Measurements from ENCODE around the gene SAMD8.

The SAMD8 gene

GRCh38 chr10:75086278-75086934 is 25.1 kb upstream of the SAMD8 start:
- Histone ChIP-seq H3K9ac (ENCODE audit: low read length in 2 of 2) (no peak overlapping the region), H3K9me3 (ENCODE audit: control insufficient read depth in 2 of 2, low read length in 2 of 2) (peaks cover 3 to 7% of the 10 kb centered on the region in 2 donors), H3K4me1 (ENCODE audit: control insufficient read depth, insufficient read depth, low read length) (no peaks in the 10 kb centered on the region), H3K27ac (ENCODE audit: low read length) (no peak overlapping the region), H3K36me3 (ENCODE audit: control insufficient read depth in 2 of 2, insufficient read depth in 2 of 2, low read length in 2 of 2) (no peaks in the 10 kb centered on the region), H3K27me3 (ENCODE audit: control insufficient read depth in 1 of 2, insufficient read depth in 2 of 2, low read length in 2 of 2) (no peaks in the 10 kb centered on the region), H3K4me3 (ENCODE audit: low read length in 2 of 2) (no peak overlapping the region)

- H3K9me3 ChIP-seq (ENCODE audit: control insufficient read depth in 2 of 2, low read length in 2 of 2): no peaks in the 10 kb centered on the region
- no peak overlapping the region for H3K9ac ChIP-seq (ENCODE audit: low read length in 2 of 2)
- no peaks in the 10 kb centered on the region for H3K36me3 ChIP-seq (ENCODE audit: control insufficient read depth in 2 of 2, insufficient read depth in 2 of 2, low read length in 2 of 2)
- H3K4me1 ChIP-seq (ENCODE audit: control insufficient read depth, insufficient read depth, low read length): no peaks in the 10 kb centered on the region
- no peak overlapping the region for H3K27ac ChIP-seq (ENCODE audit: low read length)
- no peaks in the 10 kb centered on the region for H3K27me3 ChIP-seq (ENCODE audit: control insufficient read depth in 1 of 2, insufficient read depth in 2 of 2, low read length in 2 of 2)
- no peak overlapping the region for H3K4me3 ChIP-seq (ENCODE audit: low read length in 2 of 2)
These were observed 22.8 kb upstream of the SAMD8 start for GRCh38 chr10:75088640-75089039.

GRCh38 chr10:75089634-75090033 is 21.8 kb upstream of the SAMD8 start:
- no peak overlapping the region for H3K27ac ChIP-seq (ENCODE audit: low read length)
- H3K4me1 ChIP-seq (ENCODE audit: control insufficient read depth, insufficient read depth, low read length): no peaks in the 10 kb centered on the region
- H3K9me3 ChIP-seq (ENCODE audit: control insufficient read depth in 2 of 2, low read length in 2 of 2): no peaks in the 10 kb centered on the region
- H3K4me3 ChIP-seq (ENCODE audit: low read length in 2 of 2): no peak overlapping the region
- H3K36me3 ChIP-seq (ENCODE audit: control insufficient read depth in 2 of 2, insufficient read depth in 2 of 2, low read length in 2 of 2): no peaks in the 10 kb centered on the region
- no peak overlapping the region for H3K9ac ChIP-seq (ENCODE audit: low read length in 2 of 2)
- H3K27me3 ChIP-seq (ENCODE audit: control insufficient read depth in 1 of 2, insufficient read depth in 2 of 2, low read length in 2 of 2): no peaks in the 10 kb centered on the region

GRCh38 chr10:75091146-75091545 is 20.3 kb upstream of the SAMD8 start:
- no peaks in the 10 kb centered on the region for H3K36me3 ChIP-seq (ENCODE audit: control insufficient read depth in 2 of 2, insufficient read depth in 2 of 2, low read length in 2 of 2)
- no peaks in the 10 kb centered on the region for H3K27me3 ChIP-seq (ENCODE audit: control insufficient read depth in 1 of 2, insufficient read depth in 2 of 2, low read length in 2 of 2)
- H3K4me1 ChIP-seq (ENCODE audit: control insufficient read depth, insufficient read depth, low read length): no peaks in the 10 kb centered on the region
- no peak overlapping the region for H3K27ac ChIP-seq (ENCODE audit: low read length)
- H3K9me3 ChIP-seq (ENCODE audit: control insufficient read depth in 2 of 2, low read length in 2 of 2): no peaks in the 10 kb centered on the region
- no peak overlapping the region for H3K9ac ChIP-seq (ENCODE audit: low read length in 2 of 2)
- no peak overlapping the region for H3K4me3 ChIP-seq (ENCODE audit: low read length in 2 of 2)

GRCh38 chr10:75094465-75094864 is 17.0 kb upstream of the SAMD8 start:
- Histone ChIP-seq H3K27me3 (ENCODE audit: control insufficient read depth in 1 of 2, insufficient read depth in 2 of 2, low read length in 2 of 2) (no peaks in the 10 kb centered on the region), H3K27ac (ENCODE audit: low read length) (no peak overlapping the region), H3K4me3 (ENCODE audit: low read length in 2 of 2) (no peak overlapping the region), H3K9ac (ENCODE audit: low read length in 2 of 2) (no peak overlapping the region), H3K4me1 (ENCODE audit: control insufficient read depth, insufficient read depth, low read length) (no peaks in the 10 kb centered on the region), H3K36me3 (ENCODE audit: control insufficient read depth in 2 of 2, insufficient read depth in 2 of 2, low read length in 2 of 2) (no peaks in the 10 kb centered on the region), H3K9me3 (ENCODE audit: control insufficient read depth in 2 of 2, low read length in 2 of 2) (no peaks in the 10 kb centered on the region)

- Histone ChIP-seq H3K4me1 (ENCODE audit: control insufficient read depth, insufficient read depth, low read length) (peaks cover 4% of the 10 kb centered on the region), H3K9me3 (ENCODE audit: control insufficient read depth in 2 of 2, low read length in 2 of 2) (no peaks in the 10 kb centered on the region), H3K4me3 (ENCODE audit: low read length in 2 of 2) (no peak overlapping the region), H3K9ac (ENCODE audit: low read length in 2 of 2) (no peak overlapping the region), H3K27ac (ENCODE audit: low read length) (no peak overlapping the region), H3K36me3 (ENCODE audit: control insufficient read depth in 2 of 2, insufficient read depth in 2 of 2, low read length in 2 of 2) (no peaks in the 10 kb centered on the region), H3K27me3 (ENCODE audit: control insufficient read depth in 1 of 2, insufficient read depth in 2 of 2, low read length in 2 of 2) (no peaks in the 10 kb centered on the region)
These were observed 15.8 kb upstream of the SAMD8 start for GRCh38 chr10:75095631-75096030.

- Histone ChIP-seq H3K36me3 (ENCODE audit: control insufficient read depth in 2 of 2, insufficient read depth in 2 of 2, low read length in 2 of 2) (no peaks in the 10 kb centered on the region), H3K27ac (ENCODE audit: low read length) (no peak overlapping the region), H3K4me1 (ENCODE audit: control insufficient read depth, insufficient read depth, low read length) (peaks cover 4% of the 10 kb centered on the region), H3K4me3 (ENCODE audit: low read length in 2 of 2) (no peak overlapping the region), H3K9ac (ENCODE audit: low read length in 2 of 2) (no peak overlapping the region), H3K9me3 (ENCODE audit: control insufficient read depth in 2 of 2, low read length in 2 of 2) (no peaks in the 10 kb centered on the region), H3K27me3 (ENCODE audit: control insufficient read depth in 1 of 2, insufficient read depth in 2 of 2, low read length in 2 of 2) (no peaks in the 10 kb centered on the region)
These were observed 14.7 kb upstream of the SAMD8 start for GRCh38 chr10:75096749-75097148.

- Histone ChIP-seq H3K9me3 (ENCODE audit: control insufficient read depth in 2 of 2, low read length in 2 of 2) (no peaks in the 10 kb centered on the region), H3K4me1 (ENCODE audit: control insufficient read depth, insufficient read depth, low read length) (peaks cover 4% of the 10 kb centered on the region), H3K27ac (ENCODE audit: low read length) (no peak overlapping the region), H3K4me3 (ENCODE audit: low read length in 2 of 2) (no peak overlapping the region), H3K27me3 (ENCODE audit: control insufficient read depth in 1 of 2, insufficient read depth in 2 of 2, low read length in 2 of 2) (no peaks in the 10 kb centered on the region), H3K9ac (ENCODE audit: low read length in 2 of 2) (no peak overlapping the region), H3K36me3 (ENCODE audit: control insufficient read depth in 2 of 2, insufficient read depth in 2 of 2, low read length in 2 of 2) (no peaks in the 10 kb centered on the region)
These were observed 13.7 kb upstream of the SAMD8 start for GRCh38 chr10:75097666-75098285.

GRCh38 chr10:75098902-75099673 is 12.4 kb upstream of the SAMD8 start:
- H3K4me1 ChIP-seq (ENCODE audit: control insufficient read depth, insufficient read depth, low read length): peaks cover 4% of the 10 kb centered on the region
- H3K9ac ChIP-seq (ENCODE audit: low read length in 2 of 2): no peak overlapping the region

GRCh38 chr10:75099952-75100763 is 11.3 kb upstream of the SAMD8 start:
- H3K9ac ChIP-seq (ENCODE audit: low read length in 2 of 2): no peak overlapping the region
- H3K9me3 ChIP-seq (ENCODE audit: control insufficient read depth in 2 of 2, low read length in 2 of 2): no peaks in the 10 kb centered on the region
- H3K27ac ChIP-seq (ENCODE audit: low read length): no peak overlapping the region
- H3K4me1 ChIP-seq (ENCODE audit: control insufficient read depth, insufficient read depth, low read length): peaks cover 4% of the 10 kb centered on the region
- H3K4me3 ChIP-seq (ENCODE audit: low read length in 2 of 2): no peak overlapping the region
- no peaks in the 10 kb centered on the region for H3K27me3 ChIP-seq (ENCODE audit: control insufficient read depth in 1 of 2, insufficient read depth in 2 of 2, low read length in 2 of 2)
- H3K36me3 ChIP-seq (ENCODE audit: control insufficient read depth in 2 of 2, insufficient read depth in 2 of 2, low read length in 2 of 2): no peaks in the 10 kb centered on the region

More at GRCh38 chr10:75098902-75099673, 12.4 kb upstream of the SAMD8 start:
- Histone ChIP-seq H3K27ac (ENCODE audit: low read length) (no peak overlapping the region), H3K36me3 (ENCODE audit: control insufficient read depth in 2 of 2, insufficient read depth in 2 of 2, low read length in 2 of 2) (no peaks in the 10 kb centered on the region), H3K4me3 (ENCODE audit: low read length in 2 of 2) (no peak overlapping the region), H3K27me3 (ENCODE audit: control insufficient read depth in 1 of 2, insufficient read depth in 2 of 2, low read length in 2 of 2) (no peaks in the 10 kb centered on the region), H3K9me3 (ENCODE audit: control insufficient read depth in 2 of 2, low read length in 2 of 2) (no peaks in the 10 kb centered on the region)
